Transverse colon (tissue), 4 donors: ENCODE data around the gene ASB15. TPM values are rescaled to one million over a fixed set of nuclear protein-coding genes. Genes with fewer than 3 reads are reported as not detected.

Experiments used
- DNase-seq: peaks from one replicate; pipeline ENCODE4 v3.0.0-alpha.2; 2019
- H3K27ac ChIP-seq, 4 donors: fragments of 200-600 bp; sonication (generic); 2 replicates each; pipeline ENCODE4 v1.5.1; 2016 to 2018; ENCODE audit warnings: inconsistent platforms in 4 of 4
- H3K27me3 ChIP-seq: fragments of 200-600 bp; sonication (generic); 2 replicates; pipeline ENCODE4 v1.5.1; 2017; ENCODE audit warnings: inconsistent platforms
- H3K36me3 ChIP-seq, 4 donors: fragments of 200-600 bp; sonication (generic); 2 replicates each; pipeline ENCODE4 v1.5.1; 2017 to 2019; ENCODE audit warnings: inconsistent platforms in 4 of 4
- H3K4me1 ChIP-seq, 4 donors: fragments of 200-600 bp; sonication (generic); 2 replicates each; pipeline ENCODE4 v1.5.1; 2017 to 2020; ENCODE audit warnings: inconsistent platforms in 4 of 4
- H3K4me3 ChIP-seq, 4 donors: fragments of 200-600 bp; sonication (generic); 1 replicate in 1 of 4; 2 replicates in 3 of 4; pipeline versions ENCODE4 v1.5.1 to v1.6.1; 2017 to 2019; ENCODE audit warnings: inconsistent platforms in 4 of 4
- H3K9me3 ChIP-seq, 2 donors: fragments of 200-600 bp; sonication (generic); 2 replicates each; pipeline ENCODE4 v1.5.1; 2017 to 2019; ENCODE audit warnings: inconsistent platforms in 2 of 2
- CTCF ChIP-seq, 5 experiments: fragments of 200-600 bp in 3 of 5; fragments of 450-650 bp in 2 of 5; sonication (generic) in 3 of 5; IDR thresholded peaks; 1 replicate in 2 of 5; 2 replicates in 3 of 5; pipeline ENCODE4 v1.5.1; 2016 to 2017; ENCODE audit warnings: antibody characterized with exemption in 5 of 5, inconsistent platforms in 3 of 5, mild to moderate bottlenecking in 2 of 5, moderate library complexity in 1 of 5
- EP300 ChIP-seq: sonication (generic); formaldehyde crosslinking; IDR thresholded peaks from one replicate; pipeline ENCODE4 v1.6.1; 2017; ENCODE audit warnings: antibody characterized with exemption, low read depth
- POLR2A ChIP-seq: fragments of 450-650 bp; IDR thresholded peaks from one replicate; pipeline ENCODE4 v1.6.1; 2016; ENCODE audit warnings: antibody characterized with exemption, mild to moderate bottlenecking, moderate library complexity
- POLR2AphosphoS5 ChIP-seq, 3 donors: sonication (generic); formaldehyde crosslinking; IDR thresholded peaks; one replicate each; pipeline ENCODE4 v1.6.1; 2016; ENCODE audit warnings: antibody characterized with exemption in 3 of 3
- WGBS, 2 donors: methylation state at CpG; one replicate each; pipeline ENCODE4 v1.1.5; 2018; ENCODE audit warnings: low coverage in 1 of 2; 5-methylcytosine and 5-hydroxymethylcytosine counted together
- in situ Hi-C, 4 donors: fragments of 200-750 bp; cut with MboI; loops; one replicate each; pipeline versions ENCODE4 v1.15.0 to v1.15.1; 2017; ENCODE audit warnings: low sequenced_read_pairs in 3 of 4, low pct_ligation_motif_present in 1 of 4, low pct_unique_long_range_greater_than_20kb in 1 of 4
- intact Hi-C: fragments of 100-400 bp; cut with DNase I; formaldehyde crosslinking; loops from one replicate; pipeline ENCODE4 v1.15.1; 2023; ENCODE audit warnings: low total_unique reads
- total RNA-seq, 4 donors: library from RNA; depleted of rRNA; stranded (reverse); fragments of >200 nt; gene quantifications; one replicate each; pipeline ENCODE4 v1.1.0, GENCODE V29; 2016

ASB15 gene
- total RNA-seq, 4 donors from 2014 or later: not detected

- Histone ChIP-seq H3K27ac (no peak overlapping the region), H3K4me1 (no peaks in the 10 kb centered on the region), H3K27me3 (no peaks in the 10 kb centered on the region), H3K36me3 (no peaks in the 10 kb centered on the region), H3K9me3 (no peaks in the 10 kb centered on the region), H3K4me3 (no peak overlapping the region)
- no peak for DNase-seq
- intact Hi-C loops (no loop called here), in situ Hi-C loops (no loop called here)
- WGBS, 2 donors: 87 to 88% methylated on average over 6 of the region's 6 CpGs
- TF ChIP-seq EP300: no peak
- no peak for TF ChIP-seq CTCF (IDR thresholded peaks at IDR 0.05)
- TF ChIP-seq POLR2A: no peak
- TF ChIP-seq POLR2AphosphoS5 (IDR thresholded peaks at IDR 0.05): no peak
Measured at GRCh38 chr7:123653162-123653561, 51.5 kb downstream of the ASB15 start.

GRCh38 chr7:123655614-123656013 is 54.0 kb downstream of the ASB15 start, which contains the start of gene LMOD2:
LMOD2 (plus strand) TSS chr7:123655866; CDS start chr7:123655964, 98 bp downstream.
- TF ChIP-seq CTCF (IDR thresholded peaks at IDR 0.05) (no peak), POLR2AphosphoS5 (IDR thresholded peaks at IDR 0.05) (no peak), POLR2A (no peak), EP300 (no peak)
- intact Hi-C loops: no loop called here
- Histone ChIP-seq H3K4me3 (no peak within 1 kb of the TSS), H3K27me3 (no peaks in the 10 kb centered on the region), H3K9me3 (no peaks in the 10 kb centered on the region), H3K27ac (no peak within 1 kb of the TSS), H3K4me1 (no peaks in the 10 kb centered on the region), H3K36me3 (no peaks in the 10 kb centered on the region)
- no peak for DNase-seq
- WGBS, 2 donors: 80% methylated on average over 6 of the region's 6 CpGs; no CpG with 5 or more reads in 1 of the 2 donors
- in situ Hi-C loops: no loop called here

GRCh38 chr7:123656544-123657303 is 55.1 kb downstream of the ASB15 start:
- Histone ChIP-seq H3K4me1 (no peaks in the 10 kb centered on the region), H3K27me3 (no peaks in the 10 kb centered on the region), H3K4me3 (no peak overlapping the region), H3K27ac (no peak overlapping the region), H3K36me3 (no peaks in the 10 kb centered on the region), H3K9me3 (no peaks in the 10 kb centered on the region)
- in situ Hi-C loops: no loop called here
- DNase-seq: no peak
- TF ChIP-seq EP300 (no peak), POLR2A (no peak), POLR2AphosphoS5 (IDR thresholded peaks at IDR 0.05) (no peak), CTCF (IDR thresholded peaks at IDR 0.05) (no peak)
- intact Hi-C loops: no loop called here
- 82 to 84% methylated on average over 6 of the region's 6 CpGs for WGBS, 2 donors

GRCh38 chr7:123657304-123657685 is 55.7 kb downstream of the ASB15 start:
- no peaks in the 10 kb centered on the region for H3K36me3 ChIP-seq
- no peak overlapping the region for H3K4me3 ChIP-seq
- 33 to 54% methylated on average over 1 of the region's 1 CpG for WGBS, 2 donors
- H3K4me1 ChIP-seq: no peaks in the 10 kb centered on the region
- no peak overlapping the region for H3K27ac ChIP-seq
- no peaks in the 10 kb centered on the region for H3K27me3 ChIP-seq
- no peak for DNase-seq
- TF ChIP-seq EP300 (no peak), POLR2AphosphoS5 (IDR thresholded peaks at IDR 0.05) (no peak), CTCF (IDR thresholded peaks at IDR 0.05) (no peak), POLR2A (no peak)
- in situ Hi-C loops: no loop called here
- intact Hi-C loops: no loop called here
- H3K9me3 ChIP-seq: no peaks in the 10 kb centered on the region
